CD8-positive, alpha-beta memory T cell (primary cell): ENCODE results near the gene CAB39. TPM values are rescaled to one million over a fixed set of nuclear protein-coding genes. Genes with fewer than 3 reads are reported as not detected.

Experiments used
- CTCF ChIA-PET: fragments of 350-600 bp; sonication (Branson Sonifier 250); formaldehyde crosslinking; loops from one replicate; lab custom pipeline; 2021; ENCODE audit warnings: antibody characterized with exemption; lab: Charles Lee
- POLR2A ChIA-PET: fragments of 350-600 bp; sonication (Branson Sonifier 250); formaldehyde crosslinking; loops from one replicate; lab custom pipeline; 2021; ENCODE audit warnings: antibody characterized with exemption; lab: Charles Lee
- DNase-seq, 5 donors: peaks; one replicate each; pipeline versions ENCODE4 v3.0.0 to v3.0.0-alpha.2; 2020 to 2022; ENCODE audit warnings: mixed read lengths in 1 of 5
- H3K27ac ChIP-seq: one replicate; pipeline ENCODE4 v1.7.0; 2013; ENCODE audit warnings: low read depth, mild to moderate bottlenecking, low read length, moderate library complexity
- H3K27me3 ChIP-seq: 2 replicates; pipeline ENCODE4 v1.7.0; 2013; ENCODE audit warnings: low read length, mild to moderate bottlenecking; ENCODE audit not compliant: insufficient read depth, poor library complexity, severe bottlenecking
- H3K36me3 ChIP-seq: 2 replicates; pipeline ENCODE4 v1.7.0; 2013; ENCODE audit warnings: mild to moderate bottlenecking, low read length, moderate library complexity; ENCODE audit not compliant: insufficient read depth
- H3K4me1 ChIP-seq: 2 replicates; pipeline ENCODE4 v1.7.0; 2013; ENCODE audit warnings: mild to moderate bottlenecking, low read length, moderate library complexity; ENCODE audit not compliant: insufficient read depth
- H3K4me3 ChIP-seq: 2 replicates; pipeline ENCODE4 v1.7.0; 2013; ENCODE audit warnings: mild to moderate bottlenecking, low read length
- H3K9me3 ChIP-seq: 2 replicates; pipeline ENCODE4 v1.7.0; 2013; ENCODE audit warnings: mild to moderate bottlenecking, low read length
- H3K27ac Mint-ChIP-seq, 8 donors: one replicate each; pipeline ENCODE4 v1.8.0; 2020 to 2021; ENCODE audit warnings: mixed read lengths in 8 of 8, mild to moderate bottlenecking in 6 of 8, inconsistent platforms in 3 of 8, moderate library complexity in 3 of 8
- H3K27me3 Mint-ChIP-seq, 2 donors: one replicate each; pipeline ENCODE4 v1.8.0; 2020 to 2021; ENCODE audit warnings: mixed read lengths in 2 of 2, mild to moderate bottlenecking in 1 of 2, moderate library complexity in 1 of 2
- H3K36me3 Mint-ChIP-seq, 3 donors: one replicate each; pipeline ENCODE4 v1.8.0; 2020 to 2021; ENCODE audit warnings: mixed read lengths in 3 of 3, inconsistent platforms in 1 of 3, mild to moderate bottlenecking in 1 of 3
- H3K4me1 Mint-ChIP-seq, 3 donors: one replicate each; pipeline ENCODE4 v1.8.0; 2020 to 2021; ENCODE audit warnings: mixed read lengths in 3 of 3, inconsistent platforms in 1 of 3, mild to moderate bottlenecking in 1 of 3
- H3K4me3 Mint-ChIP-seq, 7 donors: one replicate each; pipeline ENCODE4 v1.8.0; 2020 to 2021; ENCODE audit warnings: mixed read lengths in 7 of 7, mild to moderate bottlenecking in 6 of 7, moderate library complexity in 4 of 7, inconsistent platforms in 2 of 7
- H3K9me3 Mint-ChIP-seq, 5 donors: one replicate each; pipeline ENCODE4 v1.8.0; 2020 to 2022; ENCODE audit warnings: mixed read lengths in 5 of 5, mild to moderate bottlenecking in 3 of 5, moderate library complexity in 2 of 5, inconsistent platforms in 1 of 5
- polyA plus RNA-seq: library from polyadenylated mRNA; unstranded; fragments of 300-500 nt; fragmentation: Illumina TruSeq; gene quantifications from one replicate; pipeline ENCODE4 v1.2.3, GENCODE V29; 2021
- total RNA-seq, 2 experiments: library from RNA; stranded (reverse); gene quantifications; one replicate each; pipeline ENCODE4 v1.2.3, GENCODE V29; 2021

Gene CAB39
- total and polyA plus RNA-seq, 3 experiments from 2014 or later = 80.8 to 147 (median 136) TPM

- Histone ChIP-seq H3K4me3 (no peak overlapping the region), H3K27me3 (no peaks in the 10 kb centered on the region), H3K27ac (no peak overlapping the region), H3K36me3 (no peaks in the 10 kb centered on the region), H3K4me1 (peaks cover 9% of the 10 kb centered on the region), H3K9me3 (no peaks in the 10 kb centered on the region)
- ChIA-PET POLR2A (no interaction called here), CTCF (interaction anchor here (1.0 kb wide), 1 partner anchor 36 kb away, joined by 4 read pairs; no protein-coding TSS in a partner anchor)
- H3K27me3 Mint-ChIP-seq = peaks cover 0 to 5% of the 10 kb centered on the region in 2 donors
- H3K4me3 Mint-ChIP-seq = peak overlapping the region in 1 of 7 donors; percentile 59
- H3K4me1 Mint-ChIP-seq = peaks cover 11 to 12% (median 12%) of the 10 kb centered on the region in 3 donors
- peaks cover 0 to 5% (median 0%) of the 10 kb centered on the region in 5 donors for H3K9me3 Mint-ChIP-seq
- no peak for DNase-seq
- H3K27ac Mint-ChIP-seq = peak overlapping the region in 1 of 8 donors; percentile 38
- H3K36me3 Mint-ChIP-seq = peaks cover 0 to 3% (median 0%) of the 10 kb centered on the region in 3 donors
Observed at GRCh38 chr2:230676546-230676945, 36.1 kb upstream of the CAB39 start.

GRCh38 chr2:230677201-230677946, 35.3 kb upstream of the CAB39 start:
- no peaks in the 10 kb centered on the region for H3K27me3 ChIP-seq
- no peaks in the 10 kb centered on the region for H3K9me3 ChIP-seq
- DNase-seq = no peak
- H3K4me3 ChIP-seq = no peak overlapping the region
- H3K4me1 Mint-ChIP-seq = peaks cover 11 to 12% (median 12%) of the 10 kb centered on the region in 3 donors
- peaks cover 0 to 5% (median 0%) of the 10 kb centered on the region in 5 donors for H3K9me3 Mint-ChIP-seq
- H3K36me3 Mint-ChIP-seq = peaks cover 0 to 3% (median 0%) of the 10 kb centered on the region in 3 donors
- ChIA-PET CTCF (interaction anchor here (1.0 kb wide), 1 partner anchor 37 kb away, joined by 4 read pairs; no protein-coding TSS in a partner anchor), POLR2A (no interaction called here)
- H3K4me1 ChIP-seq = peaks cover 9% of the 10 kb centered on the region
- H3K27ac ChIP-seq = no peak overlapping the region
- peaks cover 0 to 5% of the 10 kb centered on the region in 2 donors for H3K27me3 Mint-ChIP-seq
- peak overlapping the region in 1 of 8 donors; percentile 43 for H3K27ac Mint-ChIP-seq
- no peaks in the 10 kb centered on the region for H3K36me3 ChIP-seq
- no peak overlapping the region for H3K4me3 Mint-ChIP-seq

- Mint-ChIP-seq H3K9me3 (peaks cover 0 to 5% (median 0%) of the 10 kb centered on the region in 5 donors), H3K27me3 (peaks cover 0 to 5% of the 10 kb centered on the region in 2 donors), H3K4me3 (no peak overlapping the region), H3K27ac (peak overlapping the region in 1 of 8 donors; percentile 40), H3K36me3 (peaks cover 0 to 3% (median 0%) of the 10 kb centered on the region in 3 donors), H3K4me1 (peaks cover 11 to 12% (median 12%) of the 10 kb centered on the region in 3 donors)
- POLR2A ChIA-PET = interaction anchor here (0.5 kb wide), 1 partner anchor 333 kb away, joined by 3 read pairs; no protein-coding TSS in a partner anchor
- DNase-seq = no peak
- H3K4me3 ChIP-seq = no peak overlapping the region
- H3K36me3 ChIP-seq = no peaks in the 10 kb centered on the region
- H3K4me1 ChIP-seq = peaks cover 9% of the 10 kb centered on the region
- no peaks in the 10 kb centered on the region for H3K27me3 ChIP-seq
- H3K27ac ChIP-seq = no peak overlapping the region
- CTCF ChIA-PET = no interaction called here
- H3K9me3 ChIP-seq = no peaks in the 10 kb centered on the region
Observed at GRCh38 chr2:230678018-230678417, 34.6 kb upstream of the CAB39 start.

GRCh38 chr2:230678451-230678850, 34.2 kb upstream of the CAB39 start:
- POLR2A ChIA-PET = interaction anchor here (0.5 kb wide), 1 partner anchor 332 kb away, joined by 3 read pairs; no protein-coding TSS in a partner anchor
- Histone ChIP-seq H3K27ac (no peak overlapping the region), H3K9me3 (no peaks in the 10 kb centered on the region), H3K36me3 (no peaks in the 10 kb centered on the region), H3K4me3 (no peak overlapping the region), H3K27me3 (no peaks in the 10 kb centered on the region), H3K4me1 (peaks cover 9% of the 10 kb centered on the region)
- CTCF ChIA-PET = no interaction called here
- peak overlapping the region in 1 of 8 donors; percentile 40 for H3K27ac Mint-ChIP-seq
- H3K4me1 Mint-ChIP-seq = peaks cover 11 to 12% (median 12%) of the 10 kb centered on the region in 3 donors
- H3K9me3 Mint-ChIP-seq = peaks cover 0 to 5% (median 0%) of the 10 kb centered on the region in 5 donors
- peaks cover 0 to 3% (median 0%) of the 10 kb centered on the region in 3 donors for H3K36me3 Mint-ChIP-seq
- no peak for DNase-seq
- no peak overlapping the region for H3K4me3 Mint-ChIP-seq
- peaks cover 0 to 5% of the 10 kb centered on the region in 2 donors for H3K27me3 Mint-ChIP-seq

- POLR2A ChIA-PET = no interaction called here
- peaks cover 0 to 3% (median 0%) of the 10 kb centered on the region in 3 donors for H3K36me3 Mint-ChIP-seq
Observed at GRCh38 chr2:230680463-230681170, 32.0 kb upstream of the CAB39 start.

GRCh38 chr2:230681171-230681545, 31.5 kb upstream of the CAB39 start:
- H3K4me3 ChIP-seq = no peak overlapping the region

More at GRCh38 chr2:230680463-230681170, 32.0 kb upstream of the CAB39 start:
- peaks cover 9% of the 10 kb centered on the region for H3K4me1 ChIP-seq
- CTCF ChIA-PET = interaction anchor here (1.1 kb wide), 1 partner anchor 118 kb away, joined by 4 read pairs; no protein-coding TSS in a partner anchor
- H3K4me3 Mint-ChIP-seq = no peak overlapping the region
- peaks cover 11 to 12% (median 12%) of the 10 kb centered on the region in 3 donors for H3K4me1 Mint-ChIP-seq
- H3K27ac ChIP-seq = no peak overlapping the region
- H3K4me3 ChIP-seq = no peak overlapping the region
- no peak for DNase-seq
- H3K36me3 ChIP-seq = no peaks in the 10 kb centered on the region
- peaks cover 0 to 5% (median 0%) of the 10 kb centered on the region in 5 donors for H3K9me3 Mint-ChIP-seq
- no peaks in the 10 kb centered on the region for H3K9me3 ChIP-seq
- H3K27ac Mint-ChIP-seq = peak overlapping the region in 1 of 8 donors; percentile 42
- H3K27me3 ChIP-seq = no peaks in the 10 kb centered on the region
- H3K27me3 Mint-ChIP-seq = peaks cover 0 to 10% of the 10 kb centered on the region in 2 donors

GRCh38 chr2:230682546-230682945, 30.1 kb upstream of the CAB39 start:
- ChIA-PET CTCF (no interaction called here), POLR2A (no interaction called here)
- H3K27ac Mint-ChIP-seq = peak overlapping the region in 1 of 8 donors; percentile 55
- H3K27ac ChIP-seq = no peak overlapping the region
- no peaks in the 10 kb centered on the region for H3K9me3 ChIP-seq
- H3K4me1 Mint-ChIP-seq = peaks cover 9 to 12% (median 12%) of the 10 kb centered on the region in 3 donors
- H3K9me3 Mint-ChIP-seq = peaks cover 0 to 3% (median 0%) of the 10 kb centered on the region in 5 donors
- no peaks in the 10 kb centered on the region for H3K27me3 ChIP-seq
- no peak overlapping the region for H3K4me3 Mint-ChIP-seq
- H3K36me3 ChIP-seq = no peaks in the 10 kb centered on the region
- H3K27me3 Mint-ChIP-seq = peaks cover 0 to 9% of the 10 kb centered on the region in 2 donors
- no peak for DNase-seq
- no peaks in the 10 kb centered on the region for H3K36me3 Mint-ChIP-seq
- H3K4me3 ChIP-seq = no peak overlapping the region
- H3K4me1 ChIP-seq = peaks cover 9% of the 10 kb centered on the region

More at GRCh38 chr2:230681171-230681545, 31.5 kb upstream of the CAB39 start:
- no peak overlapping the region for H3K27ac ChIP-seq
- H3K9me3 ChIP-seq = no peaks in the 10 kb centered on the region
- no peaks in the 10 kb centered on the region for H3K27me3 ChIP-seq
- Mint-ChIP-seq H3K36me3 (peaks cover 0 to 3% (median 0%) of the 10 kb centered on the region in 3 donors), H3K27ac (peak overlapping the region in 1 of 8 donors; percentile 47), H3K4me3 (no peak overlapping the region), H3K4me1 (peaks cover 11 to 12% (median 12%) of the 10 kb centered on the region in 3 donors), H3K27me3 (peaks cover 0 to 10% of the 10 kb centered on the region in 2 donors), H3K9me3 (peaks cover 0 to 5% (median 0%) of the 10 kb centered on the region in 5 donors)
- ChIA-PET POLR2A (no interaction called here), CTCF (no interaction called here)
- peaks cover 9% of the 10 kb centered on the region for H3K4me1 ChIP-seq
- H3K36me3 ChIP-seq = no peaks in the 10 kb centered on the region
- no peak for DNase-seq
